Hepatocyte (in vitro differentiated cells): ENCODE results near the gene CCDC158.

Source experiments
- CTCF ChIP-seq: fragments of 200-600 bp; sonication (generic); IDR thresholded peaks from 2 replicates; pipeline ENCODE4 v1.5.1; 2016; ENCODE audit warnings: antibody characterized with exemption, mild to moderate bottlenecking; ENCODE audit not compliant: poor library complexity
- EZH2 ChIP-seq: fragments of 200-600 bp; sonication (generic); IDR thresholded peaks from 2 replicates; pipeline ENCODE4 v1.6.1; 2016; ENCODE audit warnings: antibody characterized with exemption, mild to moderate bottlenecking, borderline replicate concordance
- EZH2phosphoT487 ChIP-seq: fragments of 200-600 bp; sonication (generic); IDR thresholded peaks from one replicate; pipeline ENCODE4 v1.6.1; 2018; ENCODE audit warnings: antibody characterized with exemption, mild to moderate bottlenecking, low read depth, moderate library complexity; ENCODE audit not compliant: unreplicated experiment, severe bottlenecking

- TF ChIP-seq CTCF (no peak), EZH2phosphoT487 (no peak), EZH2 (no peak)
These were observed 105.5 kb downstream of the CCDC158 start for GRCh38 chr4:76315267-76315918.
